Nephron (organoid): ENCODE data around the gene IL12RB1.

Experiments used
- H3K27ac Mint-ChIP-seq, 3 experiments: 2 replicates each; pipeline ENCODE4 v1.8.0; 2020; ENCODE audit warnings: mixed read lengths in 3 of 3, mild to moderate bottlenecking in 2 of 3, moderate library complexity in 1 of 3
- H3K27me3 Mint-ChIP-seq: 2 replicates; pipeline ENCODE4 v1.8.0; 2021; ENCODE audit warnings: low read depth, mild to moderate bottlenecking, moderate library complexity, mixed read lengths
- H3K36me3 Mint-ChIP-seq: 2 replicates; pipeline ENCODE4 v1.8.0; 2020; ENCODE audit warnings: low read depth, mixed read lengths
- H3K4me1 Mint-ChIP-seq: 2 replicates; pipeline ENCODE4 v1.8.0; 2020; ENCODE audit warnings: mixed read lengths
- H3K4me3 Mint-ChIP-seq, 3 experiments: 2 replicates each; pipeline ENCODE4 v1.8.0; 2020; ENCODE audit warnings: mild to moderate bottlenecking in 3 of 3, mixed read lengths in 3 of 3, moderate library complexity in 2 of 3
- H3K9me3 Mint-ChIP-seq: 2 replicates; pipeline ENCODE4 v1.8.0; 2020; ENCODE audit warnings: mixed read lengths
- CTCF ChIP-seq, 3 experiments: fragments of 200-600 bp; sonication (generic); IDR thresholded peaks; one replicate each; pipeline ENCODE4 v1.5.0; 2021; ENCODE audit warnings: antibody characterized with exemption in 3 of 3; ENCODE audit not compliant: unreplicated experiment in 3 of 3

IL12RB1 gene

GRCh38 chr19:18117364-18117691 is 30.6 kb upstream of the IL12RB1 start:
- Mint-ChIP-seq H3K4me1 (peaks cover 13% of the 10 kb centered on the region), H3K4me3 (peak overlapping the region; percentile 80 to 87 (median 85)), H3K9me3 (no peaks in the 10 kb centered on the region), H3K27me3 (peaks cover 12% of the 10 kb centered on the region), H3K27ac (peak overlapping the region in 2 of 3 experiments; percentile 5 to 22), H3K36me3 (no peaks in the 10 kb centered on the region)
- no peak for TF ChIP-seq CTCF (IDR thresholded peaks at IDR 0.05; ENCODE audit: unreplicated experiment in 3 of 3)

GRCh38 chr19:18114483-18114882 is 27.7 kb upstream of the IL12RB1 start:
- TF ChIP-seq CTCF (IDR thresholded peaks at IDR 0.05; ENCODE audit: unreplicated experiment in 3 of 3): no peak
- no peaks in the 10 kb centered on the region for H3K9me3 Mint-ChIP-seq
- peaks cover 18% of the 10 kb centered on the region for H3K27me3 Mint-ChIP-seq
- H3K4me3 Mint-ChIP-seq: no peak overlapping the region
- H3K36me3 Mint-ChIP-seq: no peaks in the 10 kb centered on the region
- peaks cover 13% of the 10 kb centered on the region for H3K4me1 Mint-ChIP-seq
- no peak overlapping the region for H3K27ac Mint-ChIP-seq

- peaks cover 13% of the 10 kb centered on the region for H3K4me1 Mint-ChIP-seq
- no peaks in the 10 kb centered on the region for H3K36me3 Mint-ChIP-seq
- peaks cover 22% of the 10 kb centered on the region for H3K27me3 Mint-ChIP-seq
- TF ChIP-seq CTCF (IDR thresholded peaks at IDR 0.05; ENCODE audit: unreplicated experiment in 3 of 3): no peak
- H3K27ac Mint-ChIP-seq: no peak overlapping the region
- no peak overlapping the region for H3K4me3 Mint-ChIP-seq
- H3K9me3 Mint-ChIP-seq: no peaks in the 10 kb centered on the region
Observed at GRCh38 chr19:18113827-18114226, 27.1 kb upstream of the IL12RB1 start.

- Mint-ChIP-seq H3K4me3 (peak overlapping the region; percentile 19 to 38 (median 33)), H3K9me3 (no peaks in the 10 kb centered on the region), H3K36me3 (no peaks in the 10 kb centered on the region), H3K4me1 (peaks cover 14% of the 10 kb centered on the region), H3K27ac (no peak overlapping the region), H3K27me3 (peaks cover 27% of the 10 kb centered on the region)
- TF ChIP-seq CTCF (IDR thresholded peaks at IDR 0.05; ENCODE audit: unreplicated experiment in 3 of 3): peak; percentile 85 to 87 (median 85)
Observed at GRCh38 chr19:18112989-18113478, 26.3 kb upstream of the IL12RB1 start.

- Mint-ChIP-seq H3K9me3 (no peaks in the 10 kb centered on the region), H3K4me1 (peaks cover 7% of the 10 kb centered on the region), H3K36me3 (no peaks in the 10 kb centered on the region), H3K27me3 (peaks cover 24% of the 10 kb centered on the region), H3K4me3 (peak overlapping the region; percentile 63 to 74 (median 74)), H3K27ac (no peak overlapping the region)
- no peak for TF ChIP-seq CTCF (IDR thresholded peaks at IDR 0.05; ENCODE audit: unreplicated experiment in 3 of 3)
Observed at GRCh38 chr19:18110609-18111232, 24.0 kb upstream of the IL12RB1 start.
